BJ (cell line): Measurements from ENCODE around the gene SPIRE2. TPM values are rescaled to one million over a fixed set of nuclear protein-coding genes. Genes with fewer than 3 reads are reported as not detected.

ENCODE experiments used
- CTCF ChIA-PET: fragments of 350-600 bp; formaldehyde crosslinking; extraction: SDS; loops from one replicate; lab custom pipeline; 2021; ENCODE audit warnings: antibody characterized with exemption, inconsistent platforms; lab: Yijun Ruan, JAX
- POLR2A ChIA-PET: fragments of 300-600 bp; sonication (Branson Sonifier 250); formaldehyde crosslinking; extraction: SDS; loops from one replicate; lab custom pipeline; 2021; ENCODE audit warnings: antibody characterized with exemption; lab: Charles Lee
- DNase-seq: peaks from one replicate; pipeline ENCODE4 v3.0.0-alpha.2; 2011; ENCODE audit warnings: low read depth
- H3K27me3 ChIP-seq: 2 replicates; pipeline ENCODE4 v1.6.0; 2011; ENCODE audit warnings: low read length; ENCODE audit not compliant: control insufficient read depth, insufficient read depth
- H3K36me3 ChIP-seq: 2 replicates; pipeline ENCODE4 v1.5.1; 2011; ENCODE audit warnings: low read length; ENCODE audit not compliant: control insufficient read depth, insufficient read depth
- H3K4me3 ChIP-seq: 2 replicates; pipeline ENCODE4 v1.5.1; 2011; ENCODE audit warnings: low read depth, mild to moderate bottlenecking, control low read depth, low read length
- CTCF ChIP-seq: IDR thresholded peaks from 2 replicates; pipeline ENCODE4 v1.5.1; 2011; ENCODE audit warnings: low read depth, mild to moderate bottlenecking, control low read depth, inconsistent platforms, low read length, moderate library complexity; ENCODE audit not compliant: insufficient read depth
- polyA plus RNA-seq: library from polyadenylated mRNA; depleted of rRNA; stranded (reverse); fragments of >200 nt; gene quantifications from 2 replicates; pipeline ENCODE4 v1.2.3, GENCODE V29; 2011

The SPIRE2 gene
- polyA plus RNA-seq, 1 experiment, result 2.3 TPM

GRCh38 chr16:89837014-89837546 is 8.8 kb downstream of the SPIRE2 start:
- no peak overlapping the region for H3K4me3 ChIP-seq
- CTCF ChIA-PET, result interaction anchor here (2.0 kb wide), 1 partner anchor 24 kb away, joined by 8 read pairs; no protein-coding TSS in a partner anchor
- TF ChIP-seq CTCF, result no peak
- H3K27me3 ChIP-seq, result no peaks in the 10 kb centered on the region
- no peaks in the 10 kb centered on the region for H3K36me3 ChIP-seq
- POLR2A ChIA-PET, result no interaction called here
- no peak for DNase-seq

DNA sequence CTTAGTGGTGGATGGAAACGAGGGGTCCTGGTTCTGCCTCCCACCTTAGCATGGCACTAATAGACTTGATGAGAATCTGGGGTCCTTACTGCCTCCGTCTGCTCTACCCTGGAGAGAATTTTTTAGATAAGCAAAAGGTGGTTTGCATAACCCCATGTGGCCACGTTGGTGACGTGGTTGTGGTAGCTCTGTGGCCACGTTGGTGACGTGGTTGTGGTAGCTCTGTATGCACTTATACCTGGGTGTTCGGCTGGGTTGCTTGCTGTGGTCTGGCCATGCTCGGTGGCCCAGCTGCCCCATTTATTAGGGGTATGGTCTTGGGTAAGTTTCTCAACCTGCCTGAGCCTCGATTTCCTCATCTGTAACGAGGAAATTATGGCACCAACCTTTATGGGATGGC is 13.0 kb downstream of the SPIRE2 start:
- CTCF ChIA-PET, result interaction anchor here (0.6 to 5.2 kb wide), 4 partner anchors 17 to 36 kb away, joined by 3 to 35 read pairs (median 4); no protein-coding TSS in a partner anchor
- H3K4me3 ChIP-seq, result no peak overlapping the region

GRCh38 chr16:89842471-89843408 is 14.5 kb downstream of the SPIRE2 start:
- peak; percentile 39 for DNase-seq
- ChIA-PET POLR2A (no interaction called here), CTCF (interaction anchor here (5.2 kb wide), 1 partner anchor 18 kb away, joined by 35 read pairs; no protein-coding TSS in a partner anchor)
- Histone ChIP-seq H3K36me3 (no peaks in the 10 kb centered on the region), H3K4me3 (no peak overlapping the region), H3K27me3 (no peaks in the 10 kb centered on the region)
- TF ChIP-seq CTCF, result no peak

More for the DNA sequence above, 13.0 kb downstream of the SPIRE2 start:
- no peaks in the 10 kb centered on the region for H3K27me3 ChIP-seq
- no peak for TF ChIP-seq CTCF
- no peaks in the 10 kb centered on the region for H3K36me3 ChIP-seq
- no peak for DNase-seq
- POLR2A ChIA-PET, result no interaction called here

GRCh38 chr16:89843409-89844350 is 15.4 kb downstream of the SPIRE2 start:
- TF ChIP-seq CTCF, result no peak
- Histone ChIP-seq H3K27me3 (no peaks in the 10 kb centered on the region), H3K4me3 (no peak overlapping the region), H3K36me3 (no peaks in the 10 kb centered on the region)
- ChIA-PET POLR2A (no interaction called here), CTCF (interaction anchor here (5.2 kb wide), 1 partner anchor 17 kb away, joined by 35 read pairs; no protein-coding TSS in a partner anchor)
- no peak for DNase-seq
